GM18505 (cell line): ENCODE results near the gene TSHZ2.

Source experiments
- ATAC-seq: cut with Tn5 transposase; IDR thresholded peaks from one replicate; pipeline ENCODE4 v1.9.1; 2021; ENCODE audit not compliant: unreplicated experiment
- POLR2A ChIP-seq: IDR thresholded peaks from 4 replicates; pipeline ENCODE4 v1.6.1; 2011; ENCODE audit warnings: borderline replicate concordance; ENCODE audit not compliant: insufficient read depth, insufficient read length; ENCODE audit errors: extremely low read depth

The TSHZ2 gene

DNA sequence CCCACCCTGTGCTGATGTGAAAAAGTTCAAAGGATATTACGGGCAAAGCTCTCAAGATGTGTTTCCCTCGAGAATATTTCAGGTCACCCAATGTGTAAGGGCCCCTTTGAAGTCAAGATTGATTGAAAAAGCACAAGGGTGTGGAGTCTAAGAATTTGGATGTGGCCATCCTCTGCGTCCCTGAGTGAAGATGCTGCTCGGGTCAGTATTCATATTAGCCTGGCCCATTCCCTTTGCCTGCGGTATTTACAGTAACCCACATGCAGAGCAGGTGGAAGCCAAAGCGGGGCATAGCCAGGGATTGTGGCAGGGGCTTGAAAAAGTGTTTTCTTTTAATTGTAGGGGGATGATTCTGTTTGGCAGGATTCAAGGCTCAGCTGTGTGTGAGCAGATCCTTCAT, 211.0 kb downstream of the TSHZ2 start:
- no peak for TF ChIP-seq POLR2A
- no peak for ATAC-seq

GRCh38 chr20:53186635-53187034, 214.5 kb downstream of the TSHZ2 start:
- no peak for ATAC-seq
- no peak for TF ChIP-seq POLR2A

DNA sequence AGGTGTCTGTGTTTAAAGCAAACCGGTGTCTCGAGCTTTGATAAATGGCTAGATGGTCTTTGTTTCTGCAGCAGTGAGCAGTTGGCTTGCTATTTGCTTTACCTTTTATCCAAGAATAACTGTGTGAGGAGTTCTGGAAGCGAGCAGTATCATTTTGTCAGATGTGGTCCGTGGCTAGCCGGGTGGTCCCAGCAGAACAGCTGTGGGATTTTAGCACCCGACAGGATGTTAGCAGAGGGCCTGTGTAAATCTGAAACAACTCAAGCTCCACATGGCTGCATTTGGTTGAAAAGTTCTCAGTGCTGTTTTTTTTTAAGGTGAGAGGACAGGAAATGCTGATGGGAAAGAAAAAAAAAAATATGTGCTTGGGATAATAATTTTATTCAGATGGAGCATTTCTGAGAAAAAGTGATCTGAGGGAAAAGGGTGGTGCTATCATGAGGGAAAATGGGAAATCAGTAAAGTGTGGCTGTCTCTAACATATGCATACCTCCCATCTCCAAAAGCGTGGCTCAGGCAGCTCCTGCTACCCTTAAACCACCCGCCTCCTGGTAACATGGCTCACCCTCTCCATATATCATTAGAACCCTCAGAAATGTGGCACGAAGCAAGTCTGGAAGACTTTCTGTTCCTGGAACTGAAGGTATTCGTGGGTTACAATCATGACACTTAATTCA, 215.4 kb downstream of the TSHZ2 start:
- TF ChIP-seq POLR2A = no peak
- ATAC-seq = no peak

DNA sequence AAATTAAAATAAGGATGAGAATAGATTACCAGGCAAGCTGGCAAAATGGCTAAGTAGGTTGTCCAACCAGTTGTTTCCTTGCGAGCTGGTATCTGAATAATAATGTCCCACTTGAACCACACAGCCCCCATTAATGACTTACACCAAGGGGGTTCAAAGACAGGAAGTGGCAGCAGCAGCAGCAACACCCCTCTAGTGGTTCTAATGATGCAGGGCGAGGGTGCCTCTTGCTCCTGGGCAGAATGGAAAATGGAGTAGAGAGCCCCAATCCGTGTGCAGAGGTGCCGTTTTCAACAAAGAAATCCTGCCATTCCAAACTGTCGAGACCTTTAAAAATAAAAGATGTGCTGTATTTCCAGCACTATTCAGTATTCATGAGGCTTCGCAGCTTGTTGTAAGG, 218.1 kb downstream of the TSHZ2 start:
- ATAC-seq = no peak
- TF ChIP-seq POLR2A = no peak

DNA sequence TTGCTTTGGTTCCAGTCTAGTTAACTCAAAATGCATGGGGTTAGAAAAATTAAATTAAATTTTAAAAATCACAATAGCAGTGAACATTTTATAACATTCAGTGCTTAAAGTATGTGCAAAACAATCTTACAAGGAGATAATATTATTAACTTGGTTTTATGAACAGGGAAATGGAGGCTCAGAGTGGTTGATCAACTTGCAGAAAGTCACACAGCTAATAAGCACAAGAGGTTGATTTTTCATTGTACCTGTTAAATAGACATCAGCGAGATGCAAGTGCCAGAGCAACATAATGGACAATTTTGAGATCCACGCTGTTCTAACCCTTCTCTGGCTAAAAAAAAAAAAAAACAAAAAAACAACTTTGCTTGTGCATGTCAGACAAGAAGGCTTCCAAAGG, 219.8 kb downstream of the TSHZ2 start:
- no peak for TF ChIP-seq POLR2A
- ATAC-seq = no peak

GRCh38 chr20:53194306-53195290, 222.4 kb downstream of the TSHZ2 start:
- no peak for TF ChIP-seq POLR2A
- ATAC-seq = no peak

GRCh38 chr20:53195876-53196610, 223.9 kb downstream of the TSHZ2 start:
- no peak for TF ChIP-seq POLR2A
- no peak for ATAC-seq

DNA sequence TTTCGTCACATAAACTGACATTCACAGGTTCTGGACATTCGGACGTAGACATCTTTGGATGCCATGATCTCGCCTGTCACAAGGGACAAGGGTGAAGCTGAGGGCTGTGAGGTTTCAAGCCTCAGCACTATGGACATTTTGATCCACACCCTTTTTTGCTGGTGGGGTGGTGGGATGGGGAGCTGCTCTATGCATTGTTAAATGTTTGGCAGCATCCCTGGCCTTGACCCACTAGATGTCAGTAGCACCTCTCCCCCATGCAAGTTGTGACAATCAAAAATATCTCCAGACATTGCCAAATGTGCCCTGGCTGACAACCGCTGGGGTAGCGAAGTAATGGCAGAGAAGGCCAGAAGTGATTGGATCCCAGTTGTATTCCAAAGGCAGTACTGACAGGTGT, 229.4 kb downstream of the TSHZ2 start:
- no peak for ATAC-seq
- TF ChIP-seq POLR2A = no peak

GRCh38 chr20:53202777-53203176, 230.6 kb downstream of the TSHZ2 start:
- no peak for ATAC-seq
- no peak for TF ChIP-seq POLR2A

GRCh38 chr20:53205046-53205445, 232.9 kb downstream of the TSHZ2 start:
- TF ChIP-seq POLR2A = no peak
- ATAC-seq = no peak

GRCh38 chr20:53208110-53208832, 236.1 kb downstream of the TSHZ2 start:
- no peak for ATAC-seq
- TF ChIP-seq POLR2A = no peak

- ATAC-seq = no peak
- TF ChIP-seq POLR2A = no peak
Measured at GRCh38 chr20:53210041-53210440, 237.9 kb downstream of the TSHZ2 start.

DNA sequence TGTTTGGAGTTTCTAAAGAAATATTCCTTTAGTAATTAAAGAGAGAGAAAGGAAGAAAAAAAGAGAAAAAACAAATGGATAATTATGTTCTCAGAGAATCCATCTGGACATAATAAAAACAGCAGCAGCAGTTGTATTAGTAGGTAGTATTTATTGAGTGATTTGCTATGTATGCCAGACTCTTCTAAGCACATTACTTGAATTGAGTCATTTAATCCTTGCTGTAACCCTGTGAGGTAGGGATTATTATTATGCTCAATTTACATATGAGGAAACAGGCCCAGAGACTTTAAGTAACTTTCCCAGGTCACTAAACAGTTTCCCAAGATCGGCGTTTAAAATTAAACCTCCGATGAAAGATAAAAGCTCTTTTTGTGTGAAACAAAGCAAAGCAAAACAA, 238.8 kb downstream of the TSHZ2 start:
- no peak for TF ChIP-seq POLR2A
- ATAC-seq = no peak
